HG03460 (cell line): ENCODE data around the gene MAP3K21.

ENCODE experiments used
- ATAC-seq: cut with Tn5 transposase; IDR thresholded peaks from one replicate; pipeline ENCODE4 v1.9.1; 2021; ENCODE audit not compliant: unreplicated experiment

MAP3K21 gene

DNA sequence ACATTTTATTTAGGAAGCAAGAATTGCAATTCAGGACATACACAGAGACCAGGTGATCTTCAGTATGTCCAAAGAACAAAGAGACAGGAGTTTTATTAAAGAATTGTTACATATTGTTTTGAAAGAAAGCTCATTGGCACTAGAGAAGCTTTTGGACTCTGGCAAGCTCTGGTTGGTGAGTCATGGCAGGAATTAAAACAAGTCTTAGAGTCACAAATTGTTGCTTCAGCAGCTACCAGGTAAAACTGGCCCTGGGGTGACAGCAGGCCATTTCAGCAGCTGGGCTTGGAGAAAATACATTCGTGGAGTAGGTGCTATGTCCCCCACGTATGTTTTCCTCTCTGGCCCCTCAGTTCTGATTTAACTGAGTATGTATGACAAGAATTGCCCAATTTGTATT, 58.8 kb downstream of the MAP3K21 start:
- ATAC-seq, result no peak

DNA sequence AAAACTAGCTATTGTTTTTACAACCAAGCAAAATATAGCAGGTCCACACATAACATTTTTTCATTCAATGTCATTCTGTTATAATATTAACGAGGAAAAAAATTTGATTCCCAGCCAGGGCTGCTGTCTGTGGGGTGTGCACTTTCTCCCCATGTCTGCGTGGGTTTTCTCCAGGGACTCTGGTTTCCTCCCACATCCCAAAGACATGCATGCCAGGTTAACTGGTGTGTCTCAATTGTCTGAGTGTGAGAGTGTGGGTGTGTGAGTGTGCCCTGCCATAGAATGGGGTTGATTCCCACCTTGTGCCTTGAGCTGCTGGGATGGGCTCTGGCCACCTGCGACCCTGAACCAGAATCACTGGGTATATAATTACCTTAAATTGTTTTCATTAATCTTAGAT, 60.1 kb downstream of the MAP3K21 start:
- ATAC-seq, result no peak

DNA sequence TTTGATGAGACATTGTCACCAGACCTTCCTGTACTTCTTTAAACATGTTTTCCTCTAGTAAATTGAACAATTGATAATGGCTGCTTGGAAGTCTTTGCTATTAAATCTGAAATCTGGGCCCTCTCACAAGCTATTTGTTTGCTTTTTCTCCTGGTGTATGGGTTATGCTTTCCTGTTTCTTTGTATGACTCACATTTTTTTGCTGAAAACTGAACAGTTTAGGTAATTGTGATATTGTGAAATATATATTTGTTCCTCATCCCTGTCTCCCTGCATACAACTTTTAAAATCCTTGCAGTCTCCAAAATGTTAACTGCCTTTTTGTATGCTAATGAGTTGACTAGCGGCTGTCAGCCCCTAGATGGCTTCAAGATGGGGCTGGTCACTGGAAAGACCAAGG, 61.6 kb downstream of the MAP3K21 start:
- ATAC-seq, result no peak

DNA sequence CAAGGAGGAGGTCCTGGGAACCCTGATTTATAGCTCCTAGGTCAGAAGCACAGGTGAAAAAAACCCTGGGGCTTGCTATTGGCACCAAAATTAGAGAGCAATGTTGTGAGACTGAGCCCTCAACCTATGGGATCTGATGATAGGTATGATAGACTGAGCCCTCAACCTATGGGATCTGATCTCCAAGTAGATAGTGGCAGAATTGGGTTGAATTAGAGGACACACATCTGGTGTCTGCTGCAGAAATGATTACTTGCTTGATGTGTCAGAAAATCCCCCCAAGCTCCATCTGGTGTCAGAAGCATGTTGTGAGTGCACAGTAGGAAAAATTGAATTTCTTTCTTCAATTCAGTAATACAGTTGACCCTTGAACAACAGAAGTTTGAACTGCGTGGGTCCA, 62.4 kb downstream of the MAP3K21 start:
- no peak for ATAC-seq

DNA sequence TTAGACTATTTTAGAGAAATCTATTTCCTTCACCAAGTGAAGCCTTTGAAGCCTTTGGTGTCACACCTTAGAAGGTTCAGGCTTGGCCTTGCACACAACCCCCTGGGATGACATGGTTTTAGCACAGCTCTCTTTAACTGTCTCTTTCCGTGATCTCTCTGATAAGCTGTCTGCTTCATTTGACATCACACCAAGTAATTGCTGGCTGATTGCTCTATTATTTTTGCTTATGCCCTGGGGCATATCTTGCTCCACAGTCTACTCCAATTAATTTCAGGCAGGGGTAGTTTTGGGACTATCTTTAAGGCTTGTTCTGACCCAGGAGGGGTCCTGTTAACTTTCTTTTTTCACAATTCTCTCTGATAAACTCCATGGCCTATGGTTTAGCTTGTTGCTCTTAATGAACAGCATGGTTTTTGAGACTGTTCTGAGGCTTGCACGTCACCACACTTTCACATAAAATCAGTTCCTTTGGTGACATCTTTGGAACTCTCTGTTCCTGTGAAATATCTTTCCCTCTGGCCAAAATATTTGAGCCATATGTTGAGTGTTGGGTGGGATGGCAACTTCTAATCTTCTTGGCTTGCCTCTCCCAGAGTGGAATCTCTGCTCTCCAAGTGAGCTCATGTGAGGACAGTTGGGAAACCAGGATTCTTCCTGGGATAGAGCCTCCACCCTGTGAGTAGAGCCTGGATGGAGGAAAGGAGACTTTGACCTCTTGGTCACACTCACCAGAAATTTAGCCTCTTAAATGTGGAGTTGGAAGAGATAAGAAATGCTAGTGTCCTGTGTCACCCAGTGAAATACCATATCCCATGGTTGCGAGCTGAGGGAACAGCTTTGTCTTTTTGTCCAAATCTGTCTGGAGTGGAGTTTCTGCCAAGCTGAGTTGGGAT, 63.6 kb downstream of the MAP3K21 start:
- no peak for ATAC-seq

DNA sequence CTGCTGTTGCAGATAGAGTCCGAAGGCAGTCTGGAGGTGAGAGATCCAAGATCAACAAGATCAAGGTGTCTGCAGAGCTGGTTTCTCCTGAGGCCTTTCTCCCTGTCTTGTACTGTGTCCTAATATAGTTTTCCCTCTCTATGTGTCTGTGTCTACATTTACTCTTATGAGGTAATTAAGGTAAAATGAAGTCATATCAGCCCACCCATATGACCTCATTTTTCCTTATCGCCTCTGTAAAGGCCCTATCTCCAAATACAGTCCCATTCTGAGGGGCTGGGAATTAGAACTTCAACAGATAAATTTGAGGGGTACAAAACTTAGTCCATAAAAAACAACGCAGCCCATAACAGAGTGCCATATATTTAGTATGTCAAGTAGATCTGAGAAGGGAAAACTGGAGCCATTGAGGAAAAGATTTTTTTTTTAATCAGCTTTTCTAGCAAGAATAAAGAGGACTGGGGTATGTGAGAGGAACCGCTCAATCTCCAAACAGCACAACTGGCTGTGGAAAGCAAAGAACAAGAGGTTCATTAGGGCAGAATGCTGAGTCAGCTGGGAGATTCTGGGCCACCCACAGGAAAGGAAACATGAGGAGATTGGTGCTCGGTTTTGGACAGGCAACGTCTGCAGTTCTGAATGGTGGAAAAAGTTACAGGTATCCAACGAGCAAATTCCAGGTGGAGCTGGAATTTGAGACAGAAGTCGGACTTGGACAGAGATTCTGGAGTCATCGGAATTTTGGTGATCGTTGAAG, 65.7 kb downstream of the MAP3K21 start:
- no peak for ATAC-seq

DNA sequence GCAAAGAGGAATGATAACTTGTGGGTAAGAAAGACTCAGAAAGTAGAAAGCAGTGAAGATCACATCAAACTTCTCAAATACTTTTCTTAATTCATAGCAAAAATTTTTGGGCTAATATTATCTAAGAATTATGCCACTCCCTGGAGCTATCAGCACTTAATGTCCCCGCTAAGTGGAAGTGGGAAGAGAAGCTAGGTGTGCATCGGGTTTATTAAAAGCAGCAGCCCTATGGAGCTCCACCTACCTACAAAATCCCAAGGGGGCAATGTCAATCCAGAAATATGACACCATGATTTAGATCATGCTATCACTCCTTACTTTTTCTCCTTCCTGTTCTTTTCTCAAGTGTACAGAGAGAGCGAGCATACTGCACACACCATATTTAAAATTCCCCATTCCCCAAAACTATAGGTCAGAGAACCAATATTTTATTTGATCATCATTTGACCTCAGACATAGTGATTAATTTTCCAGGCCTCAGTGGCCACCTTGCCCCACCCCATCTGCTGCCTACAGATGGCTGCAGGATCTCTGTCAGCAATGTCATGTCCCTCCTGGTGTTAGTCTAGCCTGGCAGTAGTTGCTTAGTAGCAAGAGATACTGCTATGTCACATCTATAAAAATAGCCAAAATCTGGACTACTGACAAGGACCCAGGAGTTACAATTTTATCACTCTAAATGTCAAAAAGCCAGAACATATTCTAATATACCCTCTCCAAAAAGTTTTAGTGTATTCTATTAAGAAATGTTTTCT, 66.6 kb downstream of the MAP3K21 start:
- no peak for ATAC-seq

DNA sequence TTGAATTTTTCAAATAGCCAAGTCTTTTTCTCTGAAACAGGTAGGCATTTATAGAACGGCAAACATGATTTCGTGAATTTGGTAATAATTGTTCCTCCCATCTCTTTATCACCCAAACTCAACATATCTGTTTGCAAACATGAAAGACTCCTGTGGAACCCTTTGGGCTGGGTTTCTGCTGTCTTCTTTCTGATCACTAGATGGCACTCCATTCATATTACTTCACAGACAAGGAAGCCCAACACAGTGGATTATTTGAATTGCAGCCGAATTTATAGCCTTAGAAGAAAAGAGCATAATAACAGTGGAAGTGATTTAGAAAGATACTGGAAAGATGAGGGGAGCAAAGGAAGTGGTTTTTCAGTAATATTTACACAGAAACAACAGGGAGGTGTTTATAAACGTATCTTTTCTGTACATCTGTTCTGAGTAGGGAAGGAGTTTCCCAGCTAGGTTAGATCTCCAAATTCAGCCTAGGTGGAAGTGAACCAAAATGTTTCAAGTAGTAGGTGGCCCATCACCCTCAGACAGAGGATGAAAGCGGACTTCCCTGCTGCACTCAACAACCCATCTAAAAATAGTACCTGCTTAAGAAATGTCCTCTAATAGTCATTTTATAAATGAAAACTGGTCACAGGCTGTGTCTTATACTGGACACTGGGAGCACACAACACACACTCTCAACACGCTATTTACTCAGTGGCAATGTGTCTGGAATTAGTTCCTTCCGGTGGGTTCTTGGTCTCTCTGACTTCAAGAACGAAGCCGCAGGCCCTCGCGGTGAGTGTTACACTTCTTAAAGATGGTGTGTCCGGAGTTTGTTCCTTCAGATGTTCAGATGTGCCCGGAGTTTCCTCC, 67.6 kb downstream of the MAP3K21 start:
- peak; percentile 49 for ATAC-seq

DNA sequence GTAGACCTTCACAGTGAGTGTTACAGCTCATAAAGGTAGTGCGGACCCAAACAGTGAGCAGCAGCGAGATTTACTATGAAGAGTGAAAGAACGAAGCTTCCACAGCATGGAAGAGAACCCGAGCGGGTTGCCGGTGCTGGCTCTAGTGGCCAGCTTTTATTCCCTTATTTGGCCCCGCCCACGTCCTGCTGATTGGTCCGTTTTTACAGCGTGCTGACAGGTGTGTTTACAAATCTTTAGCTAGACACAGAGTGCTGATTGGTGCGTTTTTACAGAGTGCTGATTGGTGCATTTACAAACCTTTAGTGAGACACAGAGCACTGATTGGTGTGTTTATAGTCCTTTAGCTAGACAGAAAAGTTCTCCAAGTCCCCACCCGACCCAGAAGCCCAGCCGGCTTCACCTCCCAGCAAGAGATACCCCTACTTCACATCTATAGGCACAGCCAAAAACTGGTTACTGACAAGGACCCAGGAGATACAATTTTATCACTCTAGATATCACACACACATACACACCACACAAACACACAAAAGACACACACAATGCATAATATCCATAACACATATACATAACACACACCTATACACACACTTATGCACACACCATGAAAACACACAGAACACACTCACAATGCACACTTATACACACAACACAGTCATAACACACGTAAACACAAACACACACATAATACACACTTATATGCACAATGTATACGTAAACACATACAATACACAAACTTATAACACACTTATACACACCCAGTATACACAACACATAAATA, 68.5 kb downstream of the MAP3K21 start:
- no peak for ATAC-seq

DNA sequence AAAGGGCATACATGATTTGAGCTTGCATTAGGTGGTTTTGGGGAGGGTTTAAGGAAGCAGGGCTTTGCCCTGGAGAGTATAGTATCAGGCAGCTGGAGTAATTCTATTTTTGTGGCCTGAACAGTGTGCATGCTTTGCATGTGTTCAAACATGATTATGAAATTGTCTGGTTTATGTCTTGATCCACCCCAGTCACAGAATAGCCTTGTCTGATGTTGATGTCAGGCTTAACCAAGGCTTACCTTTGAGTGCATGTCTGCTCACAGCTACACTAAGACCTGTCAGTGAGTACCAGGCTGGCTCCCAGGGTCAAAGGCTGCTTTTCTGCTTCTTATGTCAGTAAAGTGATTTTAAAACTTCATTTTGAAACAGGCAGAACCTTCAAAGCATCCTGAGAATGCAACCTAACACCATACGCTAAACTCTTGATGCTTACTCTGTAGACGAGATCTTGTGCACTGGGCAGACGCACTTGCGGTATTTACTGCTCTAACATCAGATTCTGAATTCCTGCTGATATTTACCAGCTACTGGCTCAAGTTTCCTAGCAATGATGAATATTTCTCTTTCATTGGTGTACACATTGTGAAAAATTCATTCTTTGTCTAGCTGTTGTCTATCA, 78.9 kb downstream of the MAP3K21 start:
- no peak for ATAC-seq

DNA sequence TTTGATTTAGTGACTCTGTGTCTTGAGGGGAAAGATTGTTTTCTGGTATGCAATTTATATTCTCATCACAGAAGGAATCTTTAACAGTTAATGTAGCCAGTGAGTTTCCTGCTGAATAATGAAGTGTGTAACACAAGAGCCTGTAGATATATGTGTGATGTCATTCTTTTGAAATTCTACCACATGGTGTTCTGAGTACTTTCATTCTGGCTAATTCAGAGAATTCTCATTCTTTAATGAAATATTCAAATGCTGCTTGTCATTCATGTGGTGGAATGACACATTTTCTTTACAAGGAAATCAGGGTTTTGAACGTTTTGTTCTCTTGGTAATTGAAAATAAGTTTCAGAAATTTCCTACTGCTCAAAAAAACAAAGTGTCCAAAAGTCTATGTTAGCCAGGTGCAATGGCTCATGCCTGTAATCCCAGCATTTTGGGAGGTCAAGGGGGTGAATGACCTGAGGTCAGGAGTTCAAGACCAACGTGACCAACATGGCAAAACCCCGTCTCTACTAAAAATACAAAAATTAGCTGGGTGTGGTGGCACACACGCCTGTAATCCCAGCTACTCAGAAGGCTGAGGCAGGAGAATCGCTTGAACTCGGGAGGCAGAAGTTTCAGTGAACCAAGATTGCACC, 79.6 kb downstream of the MAP3K21 start:
- ATAC-seq, result no peak

DNA sequence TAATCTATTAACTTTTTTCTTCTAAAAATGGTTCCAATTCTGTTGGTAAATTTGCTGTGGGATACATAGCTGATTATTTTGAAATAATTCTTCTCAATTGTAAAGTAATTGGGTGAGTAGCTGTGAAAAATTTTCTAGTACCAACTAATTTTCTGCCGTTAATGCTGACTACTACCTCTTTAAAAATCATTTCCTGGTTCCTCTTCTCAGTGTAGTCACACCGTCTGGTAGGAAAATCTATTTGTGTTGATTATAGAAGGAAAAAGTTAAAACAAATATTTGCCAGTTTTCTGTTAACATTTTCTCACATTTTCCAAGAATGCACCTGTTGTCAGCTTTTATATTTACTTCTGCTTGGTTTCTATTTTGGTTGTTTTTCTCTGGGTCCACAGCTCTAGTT, 82.0 kb downstream of the MAP3K21 start:
- no peak for ATAC-seq

DNA sequence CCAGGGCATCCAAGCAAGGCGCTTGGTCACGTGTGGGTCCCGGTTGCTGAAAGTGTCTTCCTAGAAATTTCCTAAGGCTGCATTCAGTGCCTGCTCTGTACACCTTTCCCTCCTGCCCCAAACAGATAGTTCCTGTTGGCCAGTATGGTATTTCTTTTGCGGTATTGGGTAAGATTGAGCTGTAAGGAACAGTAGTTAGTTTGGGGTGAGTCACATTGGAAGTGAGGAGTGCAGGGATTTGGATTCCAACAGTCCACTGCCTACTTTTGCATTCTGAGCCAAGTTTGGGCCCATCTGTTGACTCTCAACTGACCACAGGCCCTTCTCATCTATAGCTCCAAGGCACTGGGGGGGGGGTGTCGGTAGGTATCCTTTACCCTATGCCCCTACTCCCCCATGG, 83.4 kb downstream of the MAP3K21 start:
- no peak for ATAC-seq

DNA sequence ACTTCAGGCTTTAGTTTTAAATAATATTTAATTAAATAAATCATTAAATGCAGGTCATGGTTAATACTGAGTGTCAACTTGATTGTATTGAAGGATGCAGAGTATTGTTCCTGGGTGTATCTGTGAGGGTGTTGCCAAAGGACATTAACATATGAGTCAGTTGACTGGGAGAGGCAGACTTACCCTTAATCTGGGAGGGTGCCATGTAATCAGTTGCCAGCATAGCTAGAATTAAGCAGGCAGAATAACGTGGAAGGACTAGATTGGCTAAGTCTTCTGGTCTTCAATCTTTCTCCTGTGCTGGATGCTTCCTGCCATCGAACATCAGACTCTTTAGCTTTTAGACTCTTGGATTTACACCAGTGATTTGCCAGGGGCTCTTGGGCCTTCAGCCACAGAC, 85.3 kb downstream of the MAP3K21 start:
- no peak for ATAC-seq

DNA sequence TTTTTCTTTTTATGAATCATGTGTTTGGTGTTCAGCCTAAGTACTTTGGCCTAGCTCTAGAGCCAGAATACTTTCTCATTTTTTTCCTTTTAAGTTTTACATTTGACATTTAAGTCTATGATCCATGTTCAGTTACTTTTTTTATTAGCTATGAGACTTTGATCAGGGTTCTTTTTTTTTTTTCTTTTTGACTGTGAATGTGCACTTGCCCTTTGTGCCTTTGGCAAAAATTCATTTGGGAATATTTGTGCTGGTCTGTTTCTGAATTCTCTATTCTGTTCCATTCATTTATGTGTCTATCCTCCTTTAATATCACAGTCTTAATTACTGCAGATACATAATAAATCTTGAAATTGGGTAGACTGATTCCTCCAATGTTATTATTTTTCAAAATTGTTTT, 93.8 kb downstream of the MAP3K21 start:
- no peak for ATAC-seq

DNA sequence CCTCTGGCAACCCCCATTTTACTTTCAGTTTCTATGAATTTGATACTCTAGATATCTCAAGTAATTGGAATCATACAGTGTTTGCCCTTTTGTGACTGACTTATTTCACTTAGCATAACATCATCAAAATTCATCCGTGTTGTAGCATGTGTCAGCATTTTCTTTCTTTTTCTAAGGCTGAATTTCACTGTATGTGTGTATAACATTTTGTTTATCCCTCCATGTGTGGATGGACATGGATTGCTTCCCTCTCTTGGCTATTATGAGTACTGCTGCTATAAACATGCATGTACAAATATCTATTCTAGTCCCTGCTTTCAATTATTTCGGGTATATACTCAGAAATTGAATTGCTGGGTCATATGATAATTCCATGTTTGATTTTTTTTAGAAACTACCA, 97.3 kb downstream of the MAP3K21 start:
- ATAC-seq, result no peak

DNA sequence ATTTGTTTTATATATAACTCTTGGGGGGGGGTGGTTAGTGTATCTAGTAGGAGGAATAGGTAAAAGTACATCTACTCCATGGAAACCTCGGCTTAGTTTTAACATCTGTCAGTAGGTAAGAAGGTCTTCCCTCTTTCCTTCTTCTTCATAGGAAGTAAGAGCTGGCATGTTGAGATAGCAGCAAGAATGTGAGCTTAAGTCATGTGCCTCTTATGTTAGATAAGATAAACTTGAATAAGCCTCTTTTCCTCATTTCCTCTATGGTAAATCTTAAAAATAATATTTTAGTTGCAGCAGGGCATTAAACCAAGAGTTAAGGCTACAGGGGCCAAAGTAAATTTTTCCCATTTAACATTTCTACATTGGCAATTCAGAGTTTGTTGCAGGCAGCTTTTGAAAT, 100.4 kb downstream of the MAP3K21 start:
- no peak for ATAC-seq

DNA sequence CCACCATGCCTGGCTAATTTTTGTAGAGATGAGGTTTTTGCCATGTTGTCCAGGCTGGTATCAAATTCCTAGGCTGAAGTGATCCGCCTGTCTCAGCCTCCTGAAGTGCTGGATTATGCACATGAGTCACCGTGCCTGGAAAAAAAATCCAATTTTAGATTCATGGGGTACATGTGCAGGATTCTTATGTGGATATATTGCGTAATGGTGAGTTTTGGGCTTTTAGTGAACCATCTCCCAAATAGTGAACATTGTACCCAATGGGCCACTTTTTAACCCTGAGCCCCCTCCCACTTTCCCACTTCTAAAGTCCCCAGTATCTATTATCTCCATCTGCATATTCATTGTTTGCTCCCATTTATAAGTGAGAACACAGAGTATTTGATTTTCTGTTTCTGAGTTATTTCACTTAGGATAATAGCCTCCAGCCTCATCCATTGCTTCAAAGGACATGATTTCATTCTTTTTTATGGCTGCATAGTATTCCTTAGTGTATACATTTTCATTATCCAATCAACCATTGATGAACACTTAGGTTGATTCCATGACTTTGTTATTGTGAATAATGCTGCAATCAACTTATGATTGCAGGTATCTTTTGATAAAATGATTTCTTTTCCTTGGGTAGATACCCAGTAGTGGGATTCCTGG, 104.4 kb downstream of the MAP3K21 start:
- no peak for ATAC-seq

DNA sequence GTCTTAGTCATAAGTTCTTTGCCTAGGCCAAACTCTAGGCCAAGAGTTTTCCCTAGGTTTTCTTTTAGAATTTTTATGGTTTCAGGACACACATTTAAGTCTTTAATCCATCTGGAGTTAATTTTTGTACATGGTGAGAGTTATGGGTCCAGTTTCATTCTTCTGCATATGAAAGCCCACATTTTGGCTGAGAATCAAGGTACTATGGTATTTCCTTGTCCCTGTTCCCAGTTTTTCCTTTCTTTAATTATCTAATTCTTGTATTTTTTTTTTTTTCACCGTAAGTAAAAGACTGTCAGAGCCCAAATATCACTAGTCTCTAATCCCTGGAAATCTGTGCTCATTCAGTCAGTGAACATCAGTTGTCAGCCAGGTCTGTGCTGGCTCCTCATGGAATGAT, 105.4 kb downstream of the MAP3K21 start:
- ATAC-seq, result no peak
